ENCODE measurements around the gene STAT4. TPM values are rescaled to one million over a fixed set of nuclear protein-coding genes. Genes with fewer than 3 reads are reported as not detected.

The STAT4 gene
- total RNA-seq, 1 experiment from 2014 or later = 0.33 TPM

DNA sequence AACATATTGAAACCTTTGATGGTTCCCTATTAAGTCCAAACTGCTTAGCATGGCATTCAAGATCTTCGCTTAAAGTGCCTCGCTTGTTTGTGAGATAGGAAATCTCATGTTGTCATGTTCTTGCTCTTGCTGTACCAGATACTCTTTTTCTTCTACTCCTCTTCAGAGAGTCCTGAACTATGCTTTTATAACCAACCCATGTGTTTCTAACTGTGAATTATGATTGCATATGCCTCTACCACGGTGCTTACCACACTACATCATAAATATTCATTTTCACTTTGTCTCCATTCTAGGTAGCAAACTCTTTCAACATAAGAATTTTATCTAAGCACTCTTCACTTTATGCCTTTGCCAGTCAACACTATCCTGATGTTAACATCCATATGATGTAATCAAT, 23.6 kb downstream of the STAT4 start:
- Histone ChIP-seq H3K79me2 (ENCODE audit: insufficient read depth, low read length) (no peaks in the 10 kb centered on the region), H2BK15ac (ENCODE audit: low read depth, low read length) (no peak overlapping the region), H4K91ac (ENCODE audit: insufficient read length, low read depth, low read length) (no peak overlapping the region), H3K23me2 (ENCODE audit: insufficient read length, low read depth, low read length, poor library complexity, severe bottlenecking) (no peaks in the 10 kb centered on the region), H2AFZ (ENCODE audit: low read length) (no peak overlapping the region), H4K20me1 (ENCODE audit: control insufficient read depth, insufficient read depth, insufficient read length) (no peaks in the 10 kb centered on the region), H2BK20ac (ENCODE audit: low read depth, low read length, poor library complexity, severe bottlenecking) (no peak overlapping the region), H3K4me2 (ENCODE audit: insufficient read depth, insufficient read length, low read length) (no peak overlapping the region), H3K27me3 (ENCODE audit: insufficient read depth, low read length) (no peaks in the 10 kb centered on the region), H3K4ac (ENCODE audit: low read depth, low read length) (no peak overlapping the region), H3K4me1 (ENCODE audit: insufficient read depth, low read length) (no peaks in the 10 kb centered on the region), H3K18ac (ENCODE audit: insufficient read length, low read depth, low read length) (no peak overlapping the region), H4K5ac (ENCODE audit: insufficient read length, low read depth, low read length) (no peak overlapping the region), H2BK5ac (ENCODE audit: insufficient read length, low read length) (no peak overlapping the region), H3K56ac (ENCODE audit: insufficient read length, low read depth, low read length) (no peak overlapping the region), H3K79me1 (ENCODE audit: insufficient read depth, low read depth, low read length, poor library complexity, severe bottlenecking) (no peaks in the 10 kb centered on the region), H4K8ac (replicated peaks; ENCODE audit: insufficient read length, low read depth, low read length) (no peak overlapping the region), H2BK120ac (ENCODE audit: low read depth, low read length, poor library complexity, severe bottlenecking) (no peak overlapping the region), H2AK5ac (ENCODE audit: insufficient read length, low read length) (no peak overlapping the region), H3K14ac (ENCODE audit: insufficient read depth, low read length) (no peak overlapping the region), H3T11ph (ENCODE audit: low read length) (no peak overlapping the region), H3K9ac (ENCODE audit: extremely low read depth, insufficient read length, low read length) (no peak overlapping the region), H3K9me3 (ENCODE audit: control insufficient read depth, low read depth, low read length) (no peaks in the 10 kb centered on the region), H2BK12ac (ENCODE audit: insufficient read length, low read depth, low read length) (no peak overlapping the region), H3K23ac (ENCODE audit: insufficient read length, low read depth, low read length) (no peak overlapping the region), H3K27ac (ENCODE audit: insufficient read length, low read depth, low read length) (no peak overlapping the region)
- no peak overlapping the region for H3K4me3 Mint-ChIP-seq
- H3K4me1 Mint-ChIP-seq = no peaks in the 10 kb centered on the region
- TF ChIP-seq, protein P1, sequence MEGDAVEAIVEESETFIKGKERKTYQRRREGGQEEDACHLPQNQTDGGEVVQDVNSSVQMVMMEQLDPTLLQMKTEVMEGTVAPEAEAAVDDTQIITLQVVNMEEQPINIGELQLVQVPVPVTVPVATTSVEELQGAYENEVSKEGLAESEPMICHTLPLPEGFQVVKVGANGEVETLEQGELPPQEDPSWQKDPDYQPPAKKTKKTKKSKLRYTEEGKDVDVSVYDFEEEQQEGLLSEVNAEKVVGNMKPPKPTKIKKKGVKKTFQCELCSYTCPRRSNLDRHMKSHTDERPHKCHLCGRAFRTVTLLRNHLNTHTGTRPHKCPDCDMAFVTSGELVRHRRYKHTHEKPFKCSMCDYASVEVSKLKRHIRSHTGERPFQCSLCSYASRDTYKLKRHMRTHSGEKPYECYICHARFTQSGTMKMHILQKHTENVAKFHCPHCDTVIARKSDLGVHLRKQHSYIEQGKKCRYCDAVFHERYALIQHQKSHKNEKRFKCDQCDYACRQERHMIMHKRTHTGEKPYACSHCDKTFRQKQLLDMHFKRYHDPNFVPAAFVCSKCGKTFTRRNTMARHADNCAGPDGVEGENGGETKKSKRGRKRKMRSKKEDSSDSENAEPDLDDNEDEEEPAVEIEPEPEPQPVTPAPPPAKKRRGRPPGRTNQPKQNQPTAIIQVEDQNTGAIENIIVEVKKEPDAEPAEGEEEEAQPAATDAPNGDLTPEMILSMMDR (conservative IDR thresholded peaks at IDR 0.05) = no peak
- no peaks in the 10 kb centered on the region for H3K27me3 Mint-ChIP-seq (ENCODE audit: low read depth)
- 0 out of 7 replicates have a peak, but pooled peaks cover 0 to under 1% (median 0%) of the 10 kb centered on the region in 3 experiments for H3K36me3 Mint-ChIP-seq (ENCODE audit: insufficient read depth in 1 of 3, low read depth in 3 of 3)
- H3K27ac Mint-ChIP-seq = no peak overlapping the region
- no peaks in the 10 kb centered on the region; a peak in 1 of 5 replicates for H3K9me3 Mint-ChIP-seq
- whole genome bisulfite sequencing (ENCODE audit: extremely low coverage, insufficient read length, low lambda C conversion rate) = no CpG with 5 or more reads among the region's 3 CpGs
- DNase-seq = no peak
